Dermis microvascular lymphatic vessel endothelial cell (primary cell): Measurements from ENCODE around the gene FERMT1. TPM values are rescaled to one million over a fixed set of nuclear protein-coding genes. Genes with fewer than 3 reads are reported as not detected.
A peak's percentile ranks its signal among the peaks of the same experiment; 100 is the strongest.

Experiments used
- DNase-seq, 2 donors: peaks; one replicate each; pipeline versions ENCODE4 v3.0.0 to v3.0.0-alpha.2; 2010; ENCODE audit warnings: low read depth in 2 of 2
- total RNA-seq: library from RNA; depleted of rRNA; stranded (reverse); fragments of >200 nt; gene quantifications from 2 replicates; pipeline ENCODE4 v1.2.1, GENCODE V29; 2014

The FERMT1 gene, protein sequence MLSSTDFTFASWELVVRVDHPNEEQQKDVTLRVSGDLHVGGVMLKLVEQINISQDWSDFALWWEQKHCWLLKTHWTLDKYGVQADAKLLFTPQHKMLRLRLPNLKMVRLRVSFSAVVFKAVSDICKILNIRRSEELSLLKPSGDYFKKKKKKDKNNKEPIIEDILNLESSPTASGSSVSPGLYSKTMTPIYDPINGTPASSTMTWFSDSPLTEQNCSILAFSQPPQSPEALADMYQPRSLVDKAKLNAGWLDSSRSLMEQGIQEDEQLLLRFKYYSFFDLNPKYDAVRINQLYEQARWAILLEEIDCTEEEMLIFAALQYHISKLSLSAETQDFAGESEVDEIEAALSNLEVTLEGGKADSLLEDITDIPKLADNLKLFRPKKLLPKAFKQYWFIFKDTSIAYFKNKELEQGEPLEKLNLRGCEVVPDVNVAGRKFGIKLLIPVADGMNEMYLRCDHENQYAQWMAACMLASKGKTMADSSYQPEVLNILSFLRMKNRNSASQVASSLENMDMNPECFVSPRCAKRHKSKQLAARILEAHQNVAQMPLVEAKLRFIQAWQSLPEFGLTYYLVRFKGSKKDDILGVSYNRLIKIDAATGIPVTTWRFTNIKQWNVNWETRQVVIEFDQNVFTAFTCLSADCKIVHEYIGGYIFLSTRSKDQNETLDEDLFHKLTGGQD
- total RNA-seq = 0.13 and 0.39 TPM in 2 replicates

GRCh38 chr20:6122873-6123648, at the start of gene FERMT1:
Gene FERMT1, minus strand, starts transcription at chr20:6123030. Its CDS starts 3,476 bp downstream, at chr20:6119554.
- peak in 1 of 2 donors; percentile 23 for DNase-seq

DNA sequence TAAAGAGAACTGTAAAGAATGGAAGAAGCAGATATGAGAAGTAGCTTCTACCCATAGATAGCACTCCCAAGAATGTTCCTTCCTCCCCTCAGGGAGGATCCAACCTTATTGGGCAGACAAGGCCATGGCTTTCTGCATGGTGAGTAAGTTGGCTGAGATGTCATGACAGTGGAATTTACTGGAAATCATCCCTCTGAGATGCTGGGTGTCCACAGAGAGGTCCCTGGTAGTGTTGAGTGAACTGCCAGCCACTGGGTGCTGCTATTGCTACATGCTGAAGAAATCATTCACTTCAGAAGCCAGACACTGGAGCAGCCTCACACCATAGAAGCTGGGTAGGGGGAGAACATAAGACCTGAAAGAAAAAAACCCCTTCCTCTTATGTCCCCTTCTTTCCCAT, 46.4 kb upstream of the FERMT1 start:
- no peak for DNase-seq

- DNase-seq = no peak
Measured at GRCh38 chr20:6168204-6168603, 45.4 kb upstream of the FERMT1 start.

DNA sequence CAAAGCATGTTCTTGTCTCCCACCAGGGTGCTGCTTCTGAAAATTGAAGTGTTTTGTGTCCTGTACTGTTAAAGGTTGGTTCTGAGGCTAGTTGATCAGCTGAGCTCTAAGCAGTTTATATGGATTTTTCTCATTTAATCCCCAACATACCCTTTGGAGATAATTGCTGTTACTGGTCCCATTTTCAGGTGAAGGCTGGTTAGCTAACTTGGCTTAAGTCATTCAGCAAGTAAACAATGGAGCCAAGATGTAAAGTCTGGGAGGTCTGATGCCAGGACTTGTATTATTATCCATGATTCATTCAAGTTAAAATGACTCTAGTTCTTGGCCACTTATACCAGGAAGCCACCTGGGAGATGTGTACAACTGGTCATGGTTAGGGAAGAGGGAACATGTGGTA, 42.5 kb upstream of the FERMT1 start:
- DNase-seq = no peak

DNA sequence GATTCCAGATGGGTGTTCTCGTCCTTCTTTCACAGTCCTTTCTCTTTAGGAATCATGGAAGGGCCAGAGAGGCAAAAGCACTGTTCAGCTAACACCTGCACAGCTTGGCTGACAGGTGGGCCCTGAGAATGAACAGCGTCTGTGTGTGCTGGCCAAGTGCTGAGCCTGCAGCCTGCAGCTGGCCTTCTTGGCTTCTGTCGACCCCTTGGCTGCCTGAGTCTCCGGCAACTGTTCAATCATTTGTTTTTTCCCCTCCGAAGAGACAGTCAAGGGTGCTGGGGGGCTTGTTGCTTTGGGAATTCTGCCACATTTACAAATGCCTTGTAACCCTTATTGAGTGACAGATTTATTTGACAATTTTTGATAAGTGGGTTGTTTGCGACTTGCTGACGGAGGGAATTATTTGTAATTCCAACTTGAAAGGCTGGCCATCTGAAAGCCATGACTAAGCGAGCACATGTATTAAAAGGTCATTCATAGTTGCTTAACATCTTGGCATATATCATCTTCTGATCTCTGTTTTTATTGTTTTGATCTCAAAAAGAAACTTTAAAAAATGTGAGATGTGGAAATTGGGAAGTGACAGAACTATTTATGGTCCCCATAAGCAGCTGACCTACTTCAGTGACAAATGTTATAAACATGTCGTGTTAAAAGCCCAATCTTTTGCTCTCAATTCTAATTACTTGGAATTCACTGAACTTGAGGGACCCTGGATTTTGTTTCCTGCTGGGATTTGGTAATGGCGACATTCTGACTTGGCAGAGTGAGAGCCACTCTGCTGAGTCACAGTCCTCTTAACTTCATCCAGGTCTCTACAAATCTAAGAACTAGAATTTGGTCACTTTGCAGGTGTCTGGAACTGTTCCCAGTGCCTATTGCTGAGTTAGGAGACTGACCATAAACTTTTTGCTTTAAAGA, 41.9 kb upstream of the FERMT1 start:
- DNase-seq = no peak

GRCh38 chr20:6160736-6161135, 37.9 kb upstream of the FERMT1 start:
- no peak for DNase-seq

- no peak for DNase-seq
Measured at GRCh38 chr20:6157345-6157744, 34.5 kb upstream of the FERMT1 start.

DNA sequence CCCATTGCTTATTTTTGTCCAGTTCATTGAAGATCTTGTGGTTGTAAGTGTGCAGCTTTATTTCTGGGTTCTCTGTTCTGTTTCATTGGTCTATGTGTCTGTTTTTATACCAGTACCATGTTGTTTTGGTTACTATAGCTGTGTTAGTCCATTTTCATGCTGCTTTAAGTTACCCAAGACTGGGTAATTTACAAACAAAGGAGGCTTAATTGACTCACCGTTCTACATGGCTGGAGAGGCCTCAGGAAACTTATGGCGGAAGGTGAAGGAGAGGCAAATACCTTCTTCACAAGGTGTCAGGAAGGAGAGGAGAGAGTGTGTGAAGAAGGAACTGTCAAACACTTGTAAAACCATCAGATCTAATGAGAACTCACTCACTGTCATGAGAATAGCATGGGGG, 29.9 kb upstream of the FERMT1 start:
- DNase-seq = no peak

DNA sequence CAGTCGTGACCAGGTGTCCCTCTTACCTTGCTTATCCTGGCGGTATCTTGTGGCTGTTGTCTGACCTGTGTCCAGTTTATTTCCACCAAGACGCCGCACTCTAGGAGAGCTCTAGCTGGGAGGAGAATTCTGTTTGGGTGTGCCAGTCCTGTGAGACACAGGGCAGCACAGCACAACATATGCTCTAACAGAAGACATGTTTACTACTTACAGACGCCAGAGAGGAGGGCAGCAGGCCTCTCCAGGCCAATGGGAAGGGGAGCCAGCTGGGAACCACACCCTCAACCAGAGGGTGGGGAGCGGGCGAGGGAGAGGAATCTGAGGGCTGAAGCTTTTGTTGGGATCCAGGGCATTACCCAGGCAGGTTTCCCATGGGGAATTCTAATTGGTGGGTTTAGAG, 25.2 kb upstream of the FERMT1 start:
- no peak for DNase-seq

DNA sequence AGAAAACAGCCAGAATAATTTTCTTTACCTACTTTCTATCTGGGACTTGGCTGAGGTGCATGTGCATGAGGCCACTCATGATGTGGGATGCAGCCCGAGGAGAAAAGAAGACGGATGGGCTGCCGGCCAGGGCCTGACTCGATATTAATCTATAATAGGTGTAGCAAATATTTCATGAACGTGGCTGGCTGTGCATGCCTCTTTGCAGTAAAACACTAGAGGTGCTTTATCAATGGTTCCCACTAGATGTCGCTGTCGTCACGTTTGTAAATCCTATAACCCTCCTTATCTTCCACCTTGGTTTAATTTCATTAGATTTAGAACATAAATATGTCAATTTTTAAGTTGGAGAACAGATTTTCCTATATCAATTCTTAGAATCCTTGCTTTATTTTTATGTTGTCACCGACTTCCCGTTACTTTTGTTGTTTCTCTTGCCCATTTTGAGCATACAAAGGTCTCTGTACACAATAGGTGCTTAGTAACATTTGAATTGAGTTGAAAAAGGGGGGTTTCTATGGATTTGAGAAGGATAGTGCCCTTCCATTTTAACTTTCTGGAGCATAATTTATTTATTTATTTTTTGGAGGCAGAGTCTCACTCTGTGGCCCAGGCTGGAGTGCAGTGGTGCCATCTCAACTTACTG, 19.6 kb upstream of the FERMT1 start:
- peak; percentile 42 to 65 for DNase-seq

GRCh38 chr20:6140947-6141346, 18.1 kb upstream of the FERMT1 start:
- DNase-seq = no peak

DNA sequence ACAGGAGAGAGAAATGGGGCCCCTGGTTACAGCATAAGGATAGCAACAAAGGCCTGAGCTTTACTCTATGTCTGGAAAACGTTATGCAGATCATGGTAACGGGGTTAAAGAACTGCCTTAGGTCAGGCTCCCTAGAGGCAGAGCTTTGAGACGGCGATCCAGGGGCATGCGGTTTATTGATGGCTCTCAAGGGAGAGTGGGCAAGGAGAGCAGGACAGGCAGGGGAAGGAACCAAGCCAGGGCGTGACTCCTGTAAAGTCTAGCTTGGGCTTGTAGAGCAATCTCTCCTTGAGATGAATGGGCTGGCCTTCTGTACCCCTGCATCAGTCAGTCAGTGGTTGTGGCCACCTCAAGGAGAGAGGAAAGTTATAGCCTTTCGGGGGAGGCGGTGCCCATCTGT, 12.5 kb upstream of the FERMT1 start:
- DNase-seq = no peak

DNA sequence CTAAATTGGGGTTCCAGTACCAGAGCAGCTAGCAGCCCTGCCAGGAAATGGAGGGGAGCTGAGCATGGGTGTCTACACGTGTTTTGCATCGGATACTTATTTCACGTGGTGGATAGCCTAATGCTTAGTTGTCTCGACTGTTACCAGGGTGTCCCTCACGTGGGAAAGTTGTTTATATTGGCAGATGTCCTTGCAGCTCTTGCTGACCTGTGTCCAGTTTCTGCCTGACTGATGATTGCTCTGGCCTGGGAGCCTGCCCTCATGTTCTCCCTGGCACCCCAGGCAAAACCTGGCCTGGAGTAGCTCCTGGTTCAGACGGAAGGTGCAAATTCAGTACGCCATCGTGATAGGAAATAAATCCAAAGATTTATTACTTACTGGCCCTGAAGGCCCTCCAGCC, 11.8 kb upstream of the FERMT1 start:
- no peak for DNase-seq

- DNase-seq = no peak
Measured at GRCh38 chr20:6130045-6130444, 7.2 kb upstream of the FERMT1 start.

DNA sequence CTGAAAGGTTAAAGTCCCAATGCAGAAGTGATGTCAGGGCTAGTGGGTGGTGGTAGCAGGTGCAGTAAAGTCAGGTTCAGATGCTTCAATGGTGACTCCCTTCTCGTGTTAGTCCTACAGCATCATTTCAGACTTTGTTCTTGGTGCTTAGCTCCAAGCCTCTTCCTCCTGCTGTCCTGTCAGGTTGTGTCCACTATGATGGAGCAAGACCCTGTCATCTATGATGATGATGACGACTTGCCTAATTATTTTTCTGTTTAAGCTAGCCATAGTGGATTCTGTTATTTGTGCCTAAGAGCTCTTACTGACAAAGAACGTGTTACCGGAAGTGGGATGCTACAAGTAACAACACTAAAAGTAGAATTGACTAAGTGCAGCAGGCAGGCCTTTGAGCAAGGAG, 5.0 kb upstream of the FERMT1 start:
- DNase-seq = no peak

GRCh38 chr20:6126846-6127245, 4.0 kb upstream of the FERMT1 start:
- no peak for DNase-seq

- no peak for DNase-seq
Measured at GRCh38 chr20:6123649-6124014, 802 bp upstream of the FERMT1 start.

DNA sequence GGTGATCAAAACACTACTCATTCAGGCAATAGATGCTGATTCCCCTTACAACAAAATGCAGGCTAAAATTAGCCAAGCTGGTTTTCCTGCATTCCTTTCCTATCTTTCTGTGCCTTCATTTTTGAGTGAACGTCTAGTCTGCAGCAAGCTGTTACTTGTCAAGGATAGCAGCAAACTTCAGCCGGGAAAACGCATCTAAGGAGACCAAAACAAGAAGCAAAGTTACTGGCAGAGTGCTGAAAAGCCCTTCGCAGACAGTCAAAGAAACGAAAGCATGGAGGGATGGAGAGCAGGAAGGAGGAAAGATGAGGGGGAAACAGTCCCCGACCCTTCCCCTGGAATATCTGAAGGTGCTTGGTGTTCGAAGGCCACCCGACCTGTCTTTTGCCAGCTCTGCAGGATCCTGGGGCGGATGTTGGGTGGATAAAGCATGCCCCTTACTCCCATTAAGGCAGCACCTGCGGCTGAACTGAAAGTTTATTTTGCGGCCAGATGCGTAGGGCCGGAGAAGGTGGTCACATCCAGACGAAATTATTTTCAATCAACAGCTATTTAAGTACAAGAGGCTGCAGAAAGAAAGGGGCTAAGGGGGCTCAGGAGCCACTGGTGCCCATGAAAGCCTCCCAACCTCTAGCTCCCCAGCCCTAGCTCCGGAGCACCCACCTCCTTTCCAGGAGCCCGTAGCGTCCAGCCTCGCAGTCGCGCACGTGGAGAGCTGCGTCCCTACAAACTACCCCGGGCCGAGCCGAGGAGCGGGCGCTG, 538 bp downstream of the FERMT1 start:
- no peak for DNase-seq

DNA sequence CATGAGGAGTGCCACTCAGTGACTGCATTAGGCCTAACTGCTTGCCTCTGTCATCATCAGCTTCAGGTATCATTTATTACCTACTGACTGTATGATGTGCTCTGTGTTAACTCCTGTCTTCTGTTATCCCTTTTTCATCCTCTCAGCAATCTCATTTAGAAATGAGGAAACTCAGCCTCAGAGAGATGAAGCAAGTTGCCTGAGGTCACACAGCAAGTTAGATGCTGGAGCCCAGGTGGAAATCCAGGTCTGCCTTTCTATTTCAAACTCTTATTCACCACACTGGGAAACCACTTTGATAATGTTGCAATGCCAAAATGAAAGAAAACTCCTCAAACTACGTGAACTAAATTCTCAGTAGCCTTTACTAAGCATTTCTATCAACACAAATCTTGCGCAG, 1.3 kb downstream of the FERMT1 start:
- no peak for DNase-seq

GRCh38 chr20:6120491-6120988, 2.3 kb downstream of the FERMT1 start:
- no peak for DNase-seq
